Neural progenitor cell (in vitro differentiated cells): Measurements from ENCODE around the gene UBE2C. TPM values are rescaled to one million over a fixed set of nuclear protein-coding genes. Genes with fewer than 3 reads are reported as not detected.

Experiments used
- DNase-seq: peaks from one replicate; pipeline ENCODE4 v3.0.0-alpha.2; 2016; ENCODE audit warnings: low spot score
- H2AFZ ChIP-seq: fragments of 200-600 bp; sonication (generic); replicated peaks from 2 replicates; pipeline ENCODE4 v1.6.1; 2016; ENCODE audit warnings: antibody characterized with exemption
- H3F3A ChIP-seq: fragments of 200-600 bp; sonication (generic); 2 replicates; pipeline ENCODE4 v1.6.1; 2016; ENCODE audit warnings: antibody characterized with exemption, low read depth
- H3K27ac ChIP-seq: fragments of 200-600 bp; sonication (generic); 2 replicates; pipeline ENCODE4 v1.5.1; 2016; ENCODE audit warnings: mild to moderate bottlenecking
- H3K27me3 ChIP-seq: fragments of 200-600 bp; sonication (generic); 2 replicates; pipeline ENCODE4 v1.6.1; 2016; ENCODE audit warnings: mild to moderate bottlenecking, moderate library complexity
- H3K36me3 ChIP-seq: fragments of 200-600 bp; sonication (generic); 2 replicates; pipeline ENCODE4 v1.5.1; 2016
- H3K4me1 ChIP-seq: fragments of 200-600 bp; sonication (generic); 2 replicates; pipeline ENCODE4 v1.6.1; 2016; ENCODE audit warnings: mixed run types
- H3K4me2 ChIP-seq: fragments of 200-600 bp; sonication (generic); 2 replicates; pipeline ENCODE4 v1.6.1; 2016
- H3K4me3 ChIP-seq: fragments of 200-600 bp; sonication (generic); 2 replicates; pipeline ENCODE4 v1.5.1; 2016
- H3K79me2 ChIP-seq: fragments of 200-600 bp; sonication (generic); 2 replicates; pipeline ENCODE4 v1.6.1; 2016; ENCODE audit warnings: low read depth
- H3K9ac ChIP-seq: fragments of 200-600 bp; sonication (generic); 2 replicates; pipeline ENCODE4 v1.6.1; 2016
- H3K9me3 ChIP-seq: fragments of 200-600 bp; sonication (generic); 2 replicates; pipeline ENCODE4 v1.5.1; 2016; ENCODE audit warnings: low read depth
- H4K20me1 ChIP-seq: fragments of 200-600 bp; sonication (generic); 2 replicates; pipeline ENCODE4 v1.6.1; 2016; ENCODE audit warnings: low read depth
- H3K27ac Mint-ChIP-seq: 3 replicates; pipeline ENCODE4 v1.8.0; 2021; ENCODE audit warnings: mixed read lengths
- H3K27me3 Mint-ChIP-seq: 2 replicates; pipeline ENCODE4 v1.8.0; 2022; ENCODE audit warnings: low read depth, mild to moderate bottlenecking, inconsistent platforms, moderate library complexity, mixed read lengths; ENCODE audit not compliant: insufficient read depth
- H3K36me3 Mint-ChIP-seq: 3 replicates; pipeline ENCODE4 v1.8.0; 2021; ENCODE audit warnings: mixed read lengths
- H3K4me1 Mint-ChIP-seq: 3 replicates; pipeline ENCODE4 v1.8.0; 2021; ENCODE audit warnings: mixed read lengths
- H3K4me3 Mint-ChIP-seq: 3 replicates; pipeline ENCODE4 v1.8.0; 2021; ENCODE audit warnings: mild to moderate bottlenecking, moderate library complexity, mixed read lengths
- H3K9me3 Mint-ChIP-seq: 3 replicates; pipeline ENCODE4 v1.8.0; 2020; ENCODE audit warnings: mixed read lengths
- CTCF ChIP-seq: fragments of 200-600 bp; sonication (generic); IDR thresholded peaks from 2 replicates; pipeline ENCODE4 v1.5.1; 2017; ENCODE audit warnings: antibody characterized with exemption, mild to moderate bottlenecking
- EZH2 ChIP-seq: fragments of 200-600 bp; sonication (generic); IDR thresholded peaks from 2 replicates; pipeline ENCODE4 v1.6.1; 2017; ENCODE audit warnings: antibody characterized with exemption, mild to moderate bottlenecking, moderate library complexity
- EZH2phosphoT487 ChIP-seq: fragments of 200-600 bp; sonication (generic); IDR thresholded peaks from 2 replicates; pipeline ENCODE4 v1.6.1; 2017; ENCODE audit warnings: antibody characterized with exemption
- total RNA-seq: library from RNA; depleted of rRNA; stranded (reverse); fragments of >200 nt; gene quantifications from 2 replicates; pipeline ENCODE4 v1.2.3, GENCODE V29; 2015; ENCODE audit warnings: low replicate concordance

The UBE2C gene
- total RNA-seq, 1 donor from 2014 or later = 325 TPM

- TF ChIP-seq CTCF = no peak
- TF ChIP-seq EZH2 = no peak
- no peak for TF ChIP-seq EZH2phosphoT487
- Histone ChIP-seq H3K27ac (no peak overlapping the region), H3K27me3 (peaks cover 28% of the 10 kb centered on the region), H3K36me3 (no peaks in the 10 kb centered on the region), H4K20me1 (no peaks in the 10 kb centered on the region), H3K79me2 (no peaks in the 10 kb centered on the region), H3K9me3 (no peaks in the 10 kb centered on the region), H3F3A (no peaks in the 10 kb centered on the region), H3K9ac (no peak overlapping the region), H3K4me1 (peaks cover 5% of the 10 kb centered on the region), H2AFZ (no peak overlapping the region), H3K4me2 (no peak overlapping the region), H3K4me3 (no peak overlapping the region)
- DNase-seq = no peak
- peaks cover 15% of the 10 kb centered on the region for H3K27me3 Mint-ChIP-seq
- peaks cover 22% of the 10 kb centered on the region for H3K4me1 Mint-ChIP-seq
- H3K9me3 Mint-ChIP-seq = no peaks in the 10 kb centered on the region
- peak overlapping the region; percentile 50 for H3K27ac Mint-ChIP-seq
- no peaks in the 10 kb centered on the region for H3K36me3 Mint-ChIP-seq
- H3K4me3 Mint-ChIP-seq = no peak overlapping the region
Observed at GRCh38 chr20:45826381-45827019, 14.1 kb downstream of the UBE2C start.

- Histone ChIP-seq H2AFZ (no peak within 1 kb of the TSS), H3F3A (no peaks in the 10 kb centered on the region), H3K9me3 (no peaks in the 10 kb centered on the region), H3K36me3 (no peaks in the 10 kb centered on the region), H3K4me2 (no peak within 1 kb of the TSS), H3K4me3 (no peak within 1 kb of the TSS), H3K79me2 (no peaks in the 10 kb centered on the region), H3K4me1 (peaks cover 5% of the 10 kb centered on the region), H3K27me3 (peaks cover 25% of the 10 kb centered on the region), H3K9ac (no peak within 1 kb of the TSS), H4K20me1 (no peaks in the 10 kb centered on the region), H3K27ac (no peak within 1 kb of the TSS)
- TF ChIP-seq CTCF (no peak), EZH2phosphoT487 (no peak), EZH2 (no peak)
- peak within 1 kb of the TSS; percentile 57 for H3K4me3 Mint-ChIP-seq
- DNase-seq = no peak
- H3K27me3 Mint-ChIP-seq = peaks cover 15% of the 10 kb centered on the region
- H3K9me3 Mint-ChIP-seq = no peaks in the 10 kb centered on the region
- H3K4me1 Mint-ChIP-seq = peaks cover 22% of the 10 kb centered on the region
- peak within 1 kb of the TSS; percentile 53 for H3K27ac Mint-ChIP-seq
- no peaks in the 10 kb centered on the region for H3K36me3 Mint-ChIP-seq
Observed at GRCh38 chr20:45827030-45827652, 14.7 kb downstream of the UBE2C start, which contains the start of gene TNNC2. Gene TNNC2, minus strand, starts transcription at chr20:45827312. Its CDS starts 64 bp downstream, at chr20:45827248.

- no peak overlapping the region for H3K4me2 ChIP-seq
- no peak overlapping the region for H2AFZ ChIP-seq
- no peak overlapping the region for H3K27ac Mint-ChIP-seq
- H3K4me3 Mint-ChIP-seq = no peak overlapping the region
- peaks cover 5% of the 10 kb centered on the region for H3K4me1 ChIP-seq
- H3K27ac ChIP-seq = no peak overlapping the region
- TF ChIP-seq EZH2phosphoT487 (no peak), CTCF (no peak), EZH2 (no peak)
- H3K79me2 ChIP-seq = no peaks in the 10 kb centered on the region
- H3K27me3 Mint-ChIP-seq = peaks cover 14% of the 10 kb centered on the region
- H4K20me1 ChIP-seq = no peaks in the 10 kb centered on the region
- H3K4me3 ChIP-seq = no peak overlapping the region
- H3K36me3 Mint-ChIP-seq = no peaks in the 10 kb centered on the region
- H3K9me3 ChIP-seq = no peaks in the 10 kb centered on the region
- peaks cover 19% of the 10 kb centered on the region for H3K27me3 ChIP-seq
- DNase-seq = no peak
- H3K36me3 ChIP-seq = no peaks in the 10 kb centered on the region
- no peak overlapping the region for H3K9ac ChIP-seq
- H3K9me3 Mint-ChIP-seq = no peaks in the 10 kb centered on the region
- peaks cover 24% of the 10 kb centered on the region for H3K4me1 Mint-ChIP-seq
- peaks cover 4% of the 10 kb centered on the region for H3F3A ChIP-seq
Observed at GRCh38 chr20:45827712-45828111, 15.3 kb downstream of the UBE2C start.
